GM20000 (cell line): ENCODE data around the gene CCNK.

Source experiments
- DNase-seq: peaks from one replicate; pipeline ENCODE4 v3.0.0; 2012; ENCODE audit warnings: low spot score
- CTCF ChIP-seq: IDR thresholded peaks from 2 replicates; pipeline ENCODE4 v1.5.1; 2012; ENCODE audit warnings: mild to moderate bottlenecking, control low read depth; ENCODE audit errors: extremely low read depth, missing control alignments

Gene CCNK

GRCh38 chr14:99524804-99525698, 43.8 kb downstream of the CCNK start:
- TF ChIP-seq CTCF: no peak
- no peak for DNase-seq

GRCh38 chr14:99525699-99526080, 44.5 kb downstream of the CCNK start:
- no peak for DNase-seq
- TF ChIP-seq CTCF: no peak

DNA sequence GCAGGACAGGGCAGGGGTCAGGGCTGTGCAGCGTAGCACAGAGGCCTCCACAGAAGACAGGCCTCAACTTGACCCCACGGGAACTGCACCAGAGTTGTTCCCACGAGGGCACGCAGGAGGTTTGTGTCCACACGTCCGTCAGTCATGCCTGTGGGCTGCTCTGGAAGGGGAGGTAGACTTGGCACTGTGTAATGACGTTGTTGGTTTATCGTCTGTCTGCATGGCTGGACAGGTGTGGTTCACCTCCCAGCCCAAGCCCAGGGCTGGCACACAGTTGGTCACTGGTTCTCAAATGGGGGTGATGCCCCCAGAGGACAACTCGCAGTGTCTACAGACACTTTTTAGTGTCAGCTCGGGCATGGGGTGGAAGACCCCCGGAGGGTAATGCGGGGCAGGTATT, 45.8 kb downstream of the CCNK start:
- DNase-seq: no peak
- TF ChIP-seq CTCF: no peak

- no peak for DNase-seq
- no peak for TF ChIP-seq CTCF
These were observed 46.3 kb downstream of the CCNK start for GRCh38 chr14:99527427-99528076.

GRCh38 chr14:99529899-99530298, 48.7 kb downstream of the CCNK start:
- no peak for DNase-seq
- no peak for TF ChIP-seq CTCF

DNA sequence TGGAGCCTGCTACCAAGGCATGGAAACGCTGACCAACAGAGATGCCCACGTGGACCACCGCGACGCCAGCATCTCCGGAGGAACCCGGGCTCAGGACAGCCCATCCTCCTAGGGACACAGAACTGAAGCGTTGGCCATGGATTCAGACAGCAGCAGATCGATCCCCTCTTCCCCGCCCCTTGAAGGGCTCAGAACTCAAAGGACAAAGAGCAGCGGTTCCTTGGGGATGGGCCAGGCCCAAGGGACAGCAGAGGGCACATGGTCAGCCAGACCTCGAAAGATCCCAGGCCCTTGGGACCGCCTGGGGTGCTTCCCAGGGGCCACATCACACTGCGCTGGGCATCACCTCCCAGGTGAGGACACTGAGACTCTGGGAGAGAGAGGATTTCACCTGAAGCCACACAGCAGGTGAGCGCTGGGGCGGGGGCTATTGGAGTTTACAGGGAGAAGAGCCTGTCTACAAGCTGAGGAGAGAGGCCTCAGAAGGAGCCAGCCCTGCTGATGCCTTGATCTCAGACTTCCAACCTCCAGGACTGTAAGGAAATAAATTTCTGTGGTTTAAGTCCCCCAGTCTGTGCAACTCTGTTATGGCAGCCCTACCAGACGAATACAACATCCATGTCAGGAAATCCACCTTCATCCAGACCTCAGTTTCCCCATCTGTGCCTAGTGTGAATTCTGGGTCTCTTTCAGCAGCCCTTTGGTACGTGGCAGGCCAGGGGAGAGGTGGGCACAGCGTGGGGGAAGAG, 49.4 kb downstream of the CCNK start:
- DNase-seq: no peak

More for the DNA sequence above, 49.4 kb downstream of the CCNK start:
- no peak for TF ChIP-seq CTCF
